Medulla oblongata (tissue), 1 donor: ENCODE data around the gene TMEM51.
A peak's percentile ranks its signal among the peaks of the same experiment; 100 is the strongest.
"Not testable (repeated sequence)": the region's sequence is repeated elsewhere in the genome, so short reads cannot be mapped to it uniquely, and the experiment has no call there.

Source experiments
- DNase-seq: peaks from one replicate; pipeline ENCODE4 v3.0.0-alpha.2; 2015; ENCODE audit errors: extremely low spot score

TMEM51 gene

GRCh38 chr1:15154480-15155036 is 1.0 kb downstream of the TMEM51 start:
- DNase-seq, result no peak

GRCh38 chr1:15155191-15155590 is 1.6 kb downstream of the TMEM51 start:
- DNase-seq, result no peak

- no peak for DNase-seq
These were observed 2.6 kb downstream of the TMEM51 start for GRCh38 chr1:15155888-15156741.

- DNase-seq, result no peak
These were observed 3.3 kb downstream of the TMEM51 start for GRCh38 chr1:15156807-15157380.

- no peak for DNase-seq
These were observed 4.2 kb downstream of the TMEM51 start for GRCh38 chr1:15157524-15158399.

- no peak for DNase-seq
These were observed 5.1 kb downstream of the TMEM51 start for GRCh38 chr1:15158506-15159165.

GRCh38 chr1:15159166-15159555 is 5.6 kb downstream of the TMEM51 start:
- DNase-seq, result no peak

- DNase-seq, result no peak
These were observed 7.1 kb downstream of the TMEM51 start for GRCh38 chr1:15160626-15161025.

- no peak for DNase-seq
These were observed 13.8 kb downstream of the TMEM51 start for GRCh38 chr1:15167386-15167785.

GRCh38 chr1:15168479-15168878 is 14.9 kb downstream of the TMEM51 start:
- DNase-seq, result peak; percentile 43

- DNase-seq, result no peak
These were observed 16.5 kb downstream of the TMEM51 start for GRCh38 chr1:15170071-15170470.

- no peak for DNase-seq
These were observed 17.8 kb downstream of the TMEM51 start for GRCh38 chr1:15171271-15171908.

- no peak for DNase-seq
These were observed 19.1 kb downstream of the TMEM51 start for GRCh38 chr1:15172405-15173259.

GRCh38 chr1:15173863-15174614 is 20.5 kb downstream of the TMEM51 start:
- no peak for DNase-seq

- no peak for DNase-seq
These were observed 21.1 kb downstream of the TMEM51 start for GRCh38 chr1:15174615-15174983.

- not testable (repeated sequence) for DNase-seq
These were observed 22.0 kb downstream of the TMEM51 start for GRCh38 chr1:15175324-15176094.

GRCh38 chr1:15176120-15176519 is 22.6 kb downstream of the TMEM51 start:
- no peak for DNase-seq

GRCh38 chr1:15176898-15177665 is 23.5 kb downstream of the TMEM51 start:
- no peak for DNase-seq
